Stimulated activated naive CD8-positive, alpha-beta T cell treated with anti-CD3 and anti-CD28 coated beads, Interleukin-15, Interleukin-2, amounts not matched to agents 100 U/mL and 50 U/mL, for 24 hours (primary cell): ENCODE measurements around the gene MARVELD1.
"Not testable (repeated sequence)": the region's sequence is repeated elsewhere in the genome, so short reads cannot be mapped to it uniquely, and the experiment has no call there.

Experiments used
- ATAC-seq: fragments of 150-1000 bp; cut with Tn5 transposase; one replicate; pipeline ENCODE4 v1.10.0; 2021
- DNase-seq: peaks from one replicate; pipeline ENCODE4 v3.0.0; 2021

Gene MARVELD1

DNA sequence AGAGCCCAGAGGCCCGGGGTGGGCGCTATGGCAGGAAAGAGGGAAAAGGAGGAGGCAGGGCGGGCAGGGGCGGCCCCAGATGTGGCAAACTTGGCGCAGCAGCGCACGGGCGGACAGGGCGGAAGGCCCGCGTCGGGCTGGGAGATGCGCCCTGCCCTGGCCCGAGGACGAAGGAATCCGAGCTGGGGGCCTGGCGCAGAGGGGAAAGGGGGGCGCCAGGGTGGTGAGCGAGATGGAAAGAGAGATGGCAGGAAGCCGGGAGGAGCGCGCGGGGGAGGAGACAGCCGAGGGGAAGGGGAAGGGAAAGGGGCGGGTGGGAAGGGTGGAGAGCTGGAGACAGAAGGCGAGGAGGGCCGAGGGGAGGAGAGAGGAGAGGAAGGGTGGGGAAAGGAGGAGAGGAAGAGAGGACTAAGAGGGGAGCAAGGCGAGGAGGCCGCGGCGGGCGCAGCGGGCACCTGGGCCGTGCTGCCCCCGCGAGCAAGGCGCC is at the start of gene MARVELD1:
MARVELD1 (plus strand) TSS at position 392 of the 487 bp plus-strand sequence. CDS start 147 bp downstream, outside the sequence.
- ATAC-seq (peak; percentile 10), DNase-seq (peak; percentile 28)

GRCh38 chr10:97664282-97664850 is 49.2 kb upstream of the MARVELD1 start:
- no peak for DNase-seq
- no peak for ATAC-seq

DNA sequence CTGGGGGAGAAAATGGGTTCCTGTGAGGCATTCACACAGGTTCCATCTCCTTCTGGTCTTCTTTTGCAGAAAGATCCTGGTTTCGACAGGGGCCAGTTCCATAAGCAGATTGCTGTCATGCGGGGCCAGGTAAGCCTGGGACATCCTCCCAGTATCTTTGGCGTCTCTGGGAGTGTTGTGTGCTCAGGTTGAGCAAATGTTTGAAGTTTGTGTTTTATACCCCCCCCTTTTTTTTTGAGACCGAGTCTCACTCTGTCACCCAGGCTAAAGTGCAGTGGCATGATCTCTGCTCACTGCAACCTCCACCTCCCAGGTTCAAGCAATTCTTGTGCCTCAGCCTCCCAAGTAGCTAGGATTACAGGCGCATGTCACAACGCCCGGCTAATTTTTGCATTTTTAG is 46.5 kb upstream of the MARVELD1 start:
- no peak for DNase-seq
- no peak for ATAC-seq

DNA sequence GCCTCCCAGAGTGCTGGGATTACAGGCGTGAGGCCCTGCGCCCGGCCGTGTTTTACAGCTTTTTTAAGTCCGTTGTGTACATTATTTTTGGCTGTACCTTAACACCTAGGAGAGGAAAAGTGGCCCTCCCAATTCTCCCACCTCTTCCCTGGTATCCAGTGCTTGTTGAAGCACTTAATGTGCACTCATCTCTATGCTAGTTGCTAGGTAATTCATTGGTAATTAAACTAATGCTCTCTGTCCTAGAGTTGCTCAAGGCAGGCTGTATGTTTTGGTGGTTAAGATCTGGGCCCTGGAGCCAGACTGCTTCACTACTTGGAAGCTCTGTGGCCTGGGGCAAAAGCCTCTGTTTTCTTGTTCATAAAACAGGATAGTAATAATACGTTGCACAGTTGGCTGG is 46.1 kb upstream of the MARVELD1 start:
- ATAC-seq (no peak), DNase-seq (no peak)

GRCh38 chr10:97669571-97669970 is 44.0 kb upstream of the MARVELD1 start:
- ATAC-seq, result no peak

DNA sequence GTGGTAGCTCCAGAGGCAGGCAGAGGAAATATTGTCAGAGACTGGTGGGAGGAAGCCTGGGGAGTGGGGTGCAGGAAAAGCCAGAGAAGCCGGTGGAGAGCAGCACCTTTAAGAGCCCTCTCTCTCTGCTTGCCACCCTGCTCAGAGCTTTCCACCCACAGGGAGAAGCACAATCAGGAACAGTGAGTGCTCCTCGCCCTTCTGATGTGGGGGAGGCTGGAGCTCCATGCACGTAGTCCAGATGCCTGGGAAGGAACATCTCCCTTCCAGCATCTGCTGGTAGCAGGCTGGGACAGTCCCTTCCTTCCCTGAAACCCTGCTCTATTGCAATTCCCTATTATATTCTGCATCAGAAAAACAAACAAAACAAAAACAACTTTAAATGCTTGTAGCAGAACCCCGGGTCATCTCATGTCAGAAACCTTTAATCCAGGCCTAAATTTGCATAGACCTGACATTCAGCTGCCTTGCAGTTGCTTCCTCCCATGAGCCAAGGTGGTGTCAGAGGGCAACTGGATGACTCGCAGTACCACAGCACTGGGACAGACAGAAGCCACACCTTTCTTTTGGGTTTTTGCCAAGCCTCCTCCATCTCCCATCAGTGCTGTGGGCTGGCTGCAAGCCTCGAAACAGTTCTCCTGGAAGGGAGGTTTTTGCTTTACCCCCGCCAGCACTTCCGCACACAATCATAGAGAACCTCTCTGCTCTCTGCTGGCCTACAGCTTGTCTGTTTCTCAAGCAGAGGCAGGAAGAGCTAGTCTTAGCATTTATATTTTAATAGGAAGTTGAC is 39.6 kb upstream of the MARVELD1 start:
- ATAC-seq (peak; percentile 84), DNase-seq (peak; percentile 37)

More at GRCh38 chr10:97669571-97669970, 44.0 kb upstream of the MARVELD1 start:
- no peak for DNase-seq

DNA sequence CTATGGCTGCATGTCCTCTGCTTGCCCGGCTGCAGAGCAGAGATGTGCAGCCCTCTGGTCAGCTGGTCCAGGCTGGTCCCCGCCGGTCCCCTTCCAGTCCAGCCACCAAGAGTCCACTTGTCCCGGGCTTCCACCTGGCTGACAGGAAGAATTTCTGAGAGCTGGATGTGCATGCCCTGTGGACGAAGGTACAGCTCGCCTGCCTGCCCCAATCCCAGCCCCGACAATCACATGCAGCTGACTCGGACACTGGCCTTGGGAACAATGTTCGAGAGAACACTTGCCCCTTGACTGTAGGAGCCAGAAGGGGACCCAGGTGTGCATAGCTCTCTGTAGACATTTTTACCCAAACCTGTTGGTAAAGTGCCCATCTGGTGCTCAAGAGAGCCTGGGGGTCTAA is 38.3 kb upstream of the MARVELD1 start:
- no peak for DNase-seq
- ATAC-seq, result no peak

- DNase-seq (peak; percentile 43), ATAC-seq (peak; percentile 66)
These were observed 36.6 kb upstream of the MARVELD1 start for GRCh38 chr10:97676770-97677581.

- ATAC-seq (no peak), DNase-seq (no peak)
These were observed 33.9 kb upstream of the MARVELD1 start for GRCh38 chr10:97679594-97679993.

DNA sequence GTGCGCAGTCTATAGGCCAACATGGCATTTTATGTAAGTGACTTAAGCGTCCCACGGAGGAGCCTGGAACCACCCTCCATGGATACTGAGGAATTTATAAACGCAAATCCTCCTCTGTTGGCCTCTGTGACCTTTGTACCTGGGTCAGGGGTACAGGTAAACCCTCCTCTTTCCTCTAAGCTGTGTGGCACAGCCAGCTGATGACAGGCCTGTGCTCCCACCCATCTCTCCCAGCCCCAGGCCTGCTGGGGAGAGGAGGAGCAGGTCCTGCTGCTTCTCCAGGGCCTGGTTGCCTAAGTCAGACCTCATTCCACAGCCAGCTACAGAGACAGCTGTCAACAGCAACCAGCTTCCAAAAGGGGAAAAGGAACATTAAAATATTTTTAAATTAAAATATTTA is 31.5 kb upstream of the MARVELD1 start:
- DNase-seq (no peak), ATAC-seq (no peak)

- no peak for DNase-seq
- no peak for ATAC-seq
These were observed 29.8 kb upstream of the MARVELD1 start for GRCh38 chr10:97683556-97684367.

GRCh38 chr10:97684368-97684713 is 29.2 kb upstream of the MARVELD1 start:
- DNase-seq, ATAC-seq: not testable (repeated sequence)

DNA sequence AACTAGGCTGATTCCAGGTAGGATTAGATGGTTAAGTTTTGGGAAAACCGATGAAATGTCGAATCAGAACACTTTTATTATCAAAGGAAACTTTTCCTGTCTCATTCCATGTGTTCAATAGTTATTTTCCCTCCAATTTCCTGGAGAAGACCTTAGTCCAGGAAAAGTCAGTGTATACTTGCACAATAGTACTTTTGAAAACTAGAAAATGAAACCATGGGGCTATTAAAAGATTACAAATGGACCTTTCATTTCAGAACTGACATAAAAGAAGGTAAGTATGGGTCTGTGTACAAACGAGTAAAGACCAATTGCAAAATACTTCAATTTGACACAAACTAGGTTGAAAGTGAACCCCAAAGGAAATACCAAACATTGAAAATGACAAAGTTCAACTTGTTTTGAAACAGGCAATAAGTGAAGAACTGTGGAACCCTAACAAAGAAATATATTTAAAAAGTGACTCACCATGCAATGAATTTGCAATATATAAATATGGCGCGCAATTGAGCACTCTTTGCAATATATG is 28.6 kb upstream of the MARVELD1 start:
- no peak for ATAC-seq
- DNase-seq, result no peak

DNA sequence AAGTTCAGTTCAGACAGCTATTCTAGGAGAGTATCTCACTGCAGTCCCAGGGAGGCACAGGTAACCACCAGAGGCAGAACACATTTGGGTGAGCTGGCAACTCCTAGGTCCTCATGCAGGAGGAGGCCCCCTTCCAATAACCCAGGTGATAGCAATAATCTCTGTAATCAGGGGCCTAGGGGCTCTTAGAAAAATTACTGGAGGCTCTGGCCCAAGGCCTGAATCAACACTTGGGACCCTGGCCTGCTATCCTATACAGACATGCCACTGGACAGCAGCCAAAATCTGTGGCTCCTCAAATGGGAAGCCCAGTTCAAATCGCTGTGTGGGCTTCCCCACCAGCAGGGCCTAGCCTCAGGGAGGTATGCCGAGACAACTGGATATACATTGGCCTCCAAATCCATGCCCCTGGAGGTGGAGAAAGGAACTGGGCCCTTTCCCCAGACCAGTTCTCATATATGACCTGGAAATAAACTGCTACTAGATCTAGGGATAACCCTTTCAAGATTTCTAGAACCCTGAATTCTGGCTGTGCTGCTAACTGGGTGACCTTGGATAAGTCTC is 28.1 kb upstream of the MARVELD1 start:
- no peak for ATAC-seq

GRCh38 chr10:97686301-97686961 is 27.1 kb upstream of the MARVELD1 start:
- ATAC-seq, result no peak

More for the DNA sequence above, 28.1 kb upstream of the MARVELD1 start:
- no peak for DNase-seq

GRCh38 chr10:97686962-97687784 is 26.4 kb upstream of the MARVELD1 start, which contains the start of gene AVPI1:
Gene AVPI1 (minus strand): TSS chr10:97687241. CDS start chr10:97679905, 7,336 bp downstream.
- DNase-seq (peak; percentile 96), ATAC-seq (peak; percentile 94)

More at GRCh38 chr10:97686301-97686961, 27.1 kb upstream of the MARVELD1 start:
- no peak for DNase-seq

GRCh38 chr10:97687785-97688781 is 25.4 kb upstream of the MARVELD1 start:
- ATAC-seq (no peak), DNase-seq (no peak)

- DNase-seq, result no peak
- no peak for ATAC-seq
These were observed 23.9 kb upstream of the MARVELD1 start for GRCh38 chr10:97689559-97690020.
